Stimulated activated CD4-positive, alpha-beta T cell treated with anti-CD3 and anti-CD28 coated beads, Interleukin-15, amount 100 ng/mL, for 1 hour (primary cell): Measurements from ENCODE around the gene COL13A1.

Source experiments
- DNase-seq, 2 donors: peaks; one replicate each; pipeline ENCODE4 v3.0.0-alpha.2; 2020; ENCODE audit warnings: low read depth in 1 of 2, low spot score in 1 of 2

COL13A1 gene

DNA sequence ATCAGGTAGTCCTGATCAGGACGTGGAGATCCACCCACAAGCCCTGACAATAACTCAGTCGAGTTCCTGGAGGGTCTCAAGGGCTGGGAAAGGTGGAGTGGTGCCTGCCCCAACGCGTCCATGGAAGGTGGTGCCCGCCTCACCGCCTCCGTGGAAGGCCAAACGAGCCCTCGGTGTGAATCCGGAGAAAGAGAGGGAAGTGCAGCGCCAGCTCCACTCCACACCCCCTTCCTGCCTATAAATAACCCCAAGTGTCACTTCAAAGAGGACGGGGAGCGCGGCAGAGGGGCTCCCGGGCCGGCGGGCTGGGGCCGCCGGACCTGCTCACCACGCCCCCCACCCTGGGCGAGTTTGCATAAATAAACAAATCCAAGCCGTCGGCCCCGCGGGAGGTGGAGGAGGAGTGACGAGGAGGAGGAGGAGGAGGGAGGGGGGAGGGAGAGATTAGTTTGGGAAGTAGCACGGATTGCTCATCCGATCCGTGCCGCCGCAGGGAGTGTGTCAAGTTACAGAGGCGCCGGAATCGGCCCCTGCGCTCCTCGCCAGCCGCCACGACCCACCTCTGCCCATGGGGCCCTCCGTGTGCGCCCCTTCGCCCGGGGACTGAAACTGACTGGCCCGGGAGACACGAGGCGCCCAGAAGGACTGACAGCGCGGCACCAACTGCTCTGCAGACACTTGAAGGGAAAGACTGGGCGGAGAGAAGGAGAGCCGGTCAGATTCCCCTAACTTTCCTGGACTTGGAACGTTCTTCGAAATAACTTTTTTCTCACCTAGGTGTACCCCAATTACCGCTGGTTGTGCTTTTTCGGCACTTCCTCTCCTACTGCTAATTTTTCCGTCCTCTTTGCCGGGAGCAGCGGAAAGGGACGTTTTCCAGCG lies at the start of gene COL13A1:
COL13A1 (plus strand) TSS at position 473 of the 882 bp plus-strand sequence. CDS start 518 bp downstream, outside the sequence.
- DNase-seq, result no peak

DNA sequence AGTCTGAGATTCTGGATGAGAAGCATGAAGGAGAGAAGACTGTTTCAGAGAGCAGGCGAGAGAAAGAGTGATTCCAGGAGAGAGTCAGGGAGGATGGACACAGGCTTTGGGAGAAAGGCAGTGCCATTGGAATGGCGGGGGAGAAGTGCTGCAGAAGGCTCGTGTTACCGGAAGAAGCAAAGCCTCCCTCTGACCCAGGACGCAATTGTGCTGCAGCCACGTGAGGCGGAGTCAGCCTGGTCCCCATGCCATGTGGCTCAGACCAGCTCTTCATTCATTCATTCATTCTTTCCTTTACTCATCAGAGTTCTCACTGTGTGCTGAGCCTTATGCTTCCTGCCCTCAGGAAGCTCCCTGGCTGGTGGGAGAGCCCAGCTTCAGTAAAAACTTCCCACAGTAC lies 49.2 kb upstream of the COL13A1 start:
- DNase-seq, result no peak

- DNase-seq, result no peak
Observed at GRCh38 chr10:69756279-69756678, 45.4 kb upstream of the COL13A1 start.

- no peak for DNase-seq
Observed at GRCh38 chr10:69757206-69757552, 44.5 kb upstream of the COL13A1 start.

GRCh38 chr10:69757553-69758309 lies 44.0 kb upstream of the COL13A1 start:
- no peak for DNase-seq

DNA sequence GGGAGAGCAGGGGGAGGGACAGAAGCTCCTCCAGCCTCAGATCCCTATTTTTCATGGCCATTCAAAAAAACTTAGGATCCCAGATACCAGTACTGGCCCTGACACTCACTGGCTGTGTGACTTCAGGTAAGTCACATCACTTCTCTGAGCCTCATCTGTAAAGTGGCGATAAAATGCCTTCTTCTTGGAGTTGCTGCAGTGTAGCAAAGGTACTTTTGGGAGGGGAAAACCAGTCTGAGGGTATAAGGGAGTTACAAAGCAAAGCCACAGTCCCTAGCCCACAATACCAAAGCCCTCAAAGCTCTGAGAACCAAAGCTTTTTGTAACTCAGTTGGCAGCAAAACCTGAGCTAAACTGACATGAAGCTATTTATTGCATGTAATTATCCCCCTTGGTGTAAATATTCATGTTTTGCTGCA lies 43.4 kb upstream of the COL13A1 start:
- no peak for DNase-seq

DNA sequence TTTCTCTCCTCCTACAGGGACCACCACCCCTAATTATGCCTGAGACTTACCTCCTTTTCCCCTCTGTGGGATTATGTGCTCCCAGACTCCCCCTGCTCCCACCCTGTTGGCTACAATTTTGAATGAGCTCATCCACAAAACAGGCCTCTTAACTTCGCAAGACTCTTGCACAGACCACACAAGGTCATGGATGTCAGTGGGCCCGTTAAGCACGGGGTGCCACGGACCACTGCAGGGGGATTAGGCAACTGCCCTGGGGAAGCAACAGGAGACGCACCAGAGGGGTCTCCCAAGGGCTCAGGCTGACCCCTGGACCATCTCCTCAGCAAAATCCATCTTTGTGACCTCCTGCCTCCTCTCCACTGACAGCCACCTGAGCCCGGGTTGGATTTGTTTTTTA lies 42.1 kb upstream of the COL13A1 start:
- no peak for DNase-seq

GRCh38 chr10:69760072-69760471 lies 41.6 kb upstream of the COL13A1 start:
- DNase-seq, result no peak

- DNase-seq, result no peak
Observed at GRCh38 chr10:69761320-69761719, 40.4 kb upstream of the COL13A1 start.

DNA sequence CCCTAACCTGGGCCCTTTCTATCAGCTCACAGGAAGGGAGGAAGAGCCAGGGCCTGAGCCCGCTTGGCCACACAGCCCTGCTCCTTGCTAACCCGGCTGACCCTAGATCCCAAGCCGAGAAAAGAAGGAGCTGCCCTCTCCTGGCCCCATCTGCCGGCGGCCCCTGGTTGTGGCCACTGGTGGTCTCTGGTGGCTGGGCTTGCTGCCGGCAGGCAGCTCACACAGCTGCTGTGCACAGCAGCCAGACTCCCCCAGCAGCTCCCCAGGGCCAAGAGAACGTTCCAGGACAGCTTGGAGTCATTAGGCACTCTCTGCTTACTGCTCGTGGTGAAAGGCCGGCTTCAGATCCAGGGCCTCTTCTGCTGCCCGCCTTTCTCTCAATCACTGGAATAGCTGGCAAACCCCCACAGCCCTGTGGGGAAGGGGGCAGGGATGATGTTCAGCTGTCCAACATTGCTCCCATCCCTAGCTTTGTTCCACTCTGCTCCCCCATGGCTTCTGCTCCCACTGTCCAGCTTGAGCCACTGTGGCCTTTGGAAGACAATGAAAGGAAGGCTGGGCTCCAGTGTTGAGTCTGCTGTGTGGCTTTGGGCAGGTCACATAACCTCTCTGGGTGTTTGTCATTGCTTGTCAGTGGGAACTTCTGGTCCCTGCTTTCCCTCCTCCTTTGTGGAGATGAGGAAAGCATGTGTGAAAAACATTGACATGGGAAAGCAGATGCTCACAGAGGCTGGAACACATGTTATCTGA lies 35.4 kb upstream of the COL13A1 start:
- DNase-seq, result no peak

GRCh38 chr10:69767793-69768192 lies 33.9 kb upstream of the COL13A1 start:
- no peak for DNase-seq

- DNase-seq, result no peak
Observed at GRCh38 chr10:69768386-69768785, 33.3 kb upstream of the COL13A1 start.

GRCh38 chr10:69769395-69769992 lies 32.2 kb upstream of the COL13A1 start:
- no peak for DNase-seq

DNA sequence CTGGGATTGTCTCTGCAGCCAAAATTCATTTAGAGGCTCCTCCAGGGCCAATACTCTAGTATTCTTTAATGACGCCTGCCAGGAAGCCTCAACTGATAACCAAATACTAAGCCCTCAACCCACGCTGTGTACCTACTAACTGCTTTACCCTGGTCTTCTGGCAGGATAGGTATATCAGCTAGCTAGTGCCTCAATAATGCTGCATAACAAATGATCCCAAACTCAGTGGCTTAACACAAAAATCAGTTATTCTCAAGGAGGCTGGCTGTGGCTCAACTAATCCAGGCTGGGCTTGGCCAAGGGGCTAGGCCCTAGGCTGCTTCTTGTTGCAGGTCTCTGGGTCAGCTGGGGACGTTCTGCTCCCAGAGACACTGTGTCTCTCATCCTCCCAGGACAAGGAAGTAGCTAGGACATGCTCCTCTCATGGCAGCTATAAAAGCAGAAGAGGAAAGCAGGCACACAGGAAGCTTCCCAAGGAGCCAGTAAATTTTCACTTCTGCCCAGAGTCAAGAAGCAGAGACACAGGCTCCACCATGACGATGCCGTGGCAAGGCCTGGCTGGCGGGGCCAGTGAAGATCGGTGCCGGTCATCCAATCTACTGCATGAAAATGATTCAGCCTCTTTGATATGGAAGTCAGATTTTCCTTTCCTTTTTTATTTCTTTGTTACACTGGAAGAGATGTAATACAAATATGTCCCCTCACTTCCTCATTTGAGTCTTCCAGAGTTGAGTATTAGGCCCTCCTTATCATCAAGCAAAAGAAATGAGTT lies 28.6 kb upstream of the COL13A1 start:
- no peak for DNase-seq

GRCh38 chr10:69774596-69774995 lies 27.1 kb upstream of the COL13A1 start:
- no peak for DNase-seq

DNA sequence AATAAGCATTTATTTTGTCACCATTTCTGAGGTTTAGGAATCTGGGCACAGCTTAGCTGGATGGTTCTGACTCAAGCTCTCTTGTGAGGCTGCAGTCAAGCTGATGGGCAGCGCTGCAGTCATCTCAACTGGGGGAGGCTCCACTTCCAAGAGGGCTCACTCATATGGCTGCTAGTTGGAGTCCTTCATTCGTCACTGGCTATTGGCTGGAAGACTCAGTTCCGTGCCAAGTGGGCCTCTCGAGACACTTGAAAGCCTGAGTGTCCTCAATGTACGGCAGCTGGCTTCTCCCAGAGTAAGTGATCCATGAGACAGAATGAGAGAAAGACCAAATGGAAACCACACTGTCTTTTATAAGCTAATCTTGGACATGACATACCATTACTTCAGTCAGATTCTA lies 21.6 kb upstream of the COL13A1 start:
- DNase-seq, result no peak

DNA sequence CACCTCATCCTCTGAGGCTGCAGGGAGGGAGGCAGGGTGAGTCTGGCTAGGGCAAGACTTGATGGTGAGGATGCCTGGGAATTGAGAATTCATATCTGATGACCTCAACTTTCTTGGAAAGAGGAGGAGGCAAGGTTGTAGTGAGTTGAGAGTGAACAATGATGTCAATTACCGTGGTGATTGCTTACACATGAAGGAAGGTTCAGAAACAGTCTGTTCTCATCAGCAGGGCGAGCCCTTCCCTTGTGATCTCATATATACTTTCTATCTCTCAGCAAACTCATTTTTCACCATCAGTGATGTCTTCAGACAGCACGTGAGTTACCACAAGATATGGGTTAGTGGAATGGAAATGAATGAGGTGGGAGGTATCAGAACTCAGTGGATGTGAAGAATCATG lies 20.1 kb upstream of the COL13A1 start:
- DNase-seq, result no peak

- no peak for DNase-seq
Observed at GRCh38 chr10:69783515-69783914, 18.2 kb upstream of the COL13A1 start.

- DNase-seq, result no peak
Observed at GRCh38 chr10:69786791-69787190, 14.9 kb upstream of the COL13A1 start.

GRCh38 chr10:69787681-69788080 lies 14.0 kb upstream of the COL13A1 start:
- no peak for DNase-seq
